H1 (cell line): Measurements from ENCODE around the gene GRIP2. TPM values are rescaled to one million over a fixed set of nuclear protein-coding genes. Genes with fewer than 3 reads are reported as not detected.

ENCODE experiments used
- CTCF ChIP-seq, 3 experiments: IDR thresholded peaks; 1 replicate in 2 of 3; 2 replicates in 1 of 3; pipeline versions ENCODE4 v1.5.1 to v1.6.1; 2011; ENCODE audit warnings: low read length in 3 of 3, mild to moderate bottlenecking in 3 of 3, inconsistent platforms in 2 of 3, low read depth in 1 of 3, moderate library complexity in 1 of 3; ENCODE audit not compliant: insufficient read depth in 1 of 3; ENCODE audit errors: control extremely low read depth in 1 of 3
- JUN ChIP-seq: IDR thresholded peaks from 2 replicates; pipeline ENCODE4 v1.6.1; 2011; ENCODE audit warnings: low read depth, mild to moderate bottlenecking, improper control_type of control experiment, low read length
- RBBP5 ChIP-seq: IDR thresholded peaks from 2 replicates; pipeline ENCODE4 v1.7.1; 2012; ENCODE audit warnings: low read depth, mild to moderate bottlenecking, inconsistent platforms, low read length, moderate library complexity, borderline replicate concordance
- RFX5 ChIP-seq: IDR thresholded peaks from 2 replicates; pipeline ENCODE4 v1.6.1; 2011; ENCODE audit warnings: low read depth, low read length, improper control_type of control experiment, borderline replicate concordance
- SRF ChIP-seq: IDR thresholded peaks from 2 replicates; pipeline ENCODE4 v1.6.1; 2011; ENCODE audit warnings: mild to moderate bottlenecking, low read depth, low read length, moderate library complexity
- TAF7 ChIP-seq: optimal IDR thresholded peaks from 2 replicates; pipeline ENCODE3; 2011; ENCODE audit warnings: low read depth, mild to moderate bottlenecking, inconsistent platforms, low read length, moderate library complexity, borderline replicate concordance
- USF2 ChIP-seq: IDR thresholded peaks from 2 replicates; pipeline ENCODE4 v1.6.1; 2011; ENCODE audit warnings: low read length, improper control_type of control experiment
- polyA plus RNA-seq, 7 experiments: library from polyadenylated mRNA; depleted of rRNA in 3 of 7; stranded (reverse) in 5 of 7; unstranded in 2 of 7; fragments of >200 nt in 5 of 7; fragments of 200-250 nt in 2 of 7; gene quantifications; 1 replicate in 5 of 7; 2 replicates in 1 of 7; 4 replicates in 1 of 7; pipeline versions ENCODE4 v1.2.1 to v1.2.3, GENCODE V29; 2011 to 2013; ENCODE audit warnings: missing spikeins in 2 of 7, mixed read lengths in 2 of 7
- total RNA-seq: library from RNA; stranded (reverse); fragmentation: NEBNext Ultra II Directional; extraction: Animal tissue kit (Norgen Biotek cat#: 25700); gene quantifications from 2 replicates; pipeline ENCODE4 v1.2.1, GENCODE V29; 2021

Gene GRIP2
- total and polyA plus RNA-seq, 2 of the 8 experiments (the other 6 are each of a cell fraction or from before 2014, with no cell fraction given): 2.5 to 6.4 TPM

- TF ChIP-seq CTCF (IDR thresholded peaks at IDR 0.05; ENCODE audit: control extremely low read depth in 1 of 3, insufficient read depth in 1 of 3, low read depth in 1 of 3, low read length in 3 of 3) (no peak), RBBP5 (no peak), USF2 (no peak), SRF (no peak), JUN (no peak), RFX5 (no peak), TAF7 (no peak)
Observed at GRCh38 chr3:14453876-14454638, 86.1 kb downstream of the GRIP2 start (continued).
